CD14-positive monocyte (primary cell): ENCODE measurements around the gene PCDHB5. TPM values are rescaled to one million over a fixed set of nuclear protein-coding genes. Genes with fewer than 3 reads are reported as not detected.
"Not testable (repeated sequence)": the region's sequence is repeated elsewhere in the genome, so short reads cannot be mapped to it uniquely, and the experiment has no call there.

Experiments used
- DNase-seq, 3 donors: peaks; one replicate each; pipeline ENCODE4 v3.0.0-alpha.2; 2011 to 2022
- H2AFZ ChIP-seq: 2 replicates; pipeline ENCODE4 v1.6.0; 2012; ENCODE audit warnings: mild to moderate bottlenecking, low read depth, low read length, inconsistent platforms; ENCODE audit not compliant: insufficient read depth, poor library complexity, severe bottlenecking
- H3K27ac ChIP-seq, 2 donors: 1 replicate in 1 of 2; 2 replicates in 1 of 2; pipeline ENCODE4 v1.5.1; 2012 to 2013; ENCODE audit warnings: low read length in 2 of 2, control low read depth in 1 of 2, inconsistent platforms in 1 of 2, low read depth in 1 of 2, mild to moderate bottlenecking in 1 of 2
- H3K27me3 ChIP-seq, 2 donors: one replicate each; pipeline versions ENCODE4 v1.6.0 to v1.6.1; 2011 to 2013; ENCODE audit warnings: low read length in 2 of 2; ENCODE audit not compliant: control insufficient read depth in 2 of 2, insufficient read depth in 2 of 2
- H3K36me3 ChIP-seq, 2 donors: replicated peaks in 1 of 2; 1 replicate in 1 of 2; 2 replicates in 1 of 2; pipeline versions ENCODE4 v1.5.1 to v1.6.1; 2012 to 2013; ENCODE audit warnings: low read length in 2 of 2, control low read depth in 1 of 2, inconsistent platforms in 1 of 2, mild to moderate bottlenecking in 1 of 2; ENCODE audit not compliant: insufficient read depth in 2 of 2, control insufficient read depth in 1 of 2
- H3K4me1 ChIP-seq, 2 donors: 1 replicate in 1 of 2; 2 replicates in 1 of 2; pipeline versions ENCODE4 v1.5.1 to v1.6.1; 2012 to 2013; ENCODE audit warnings: low read length in 2 of 2, control low read depth in 1 of 2, inconsistent platforms in 1 of 2, mild to moderate bottlenecking in 1 of 2, moderate library complexity in 1 of 2; ENCODE audit not compliant: insufficient read depth in 2 of 2, control insufficient read depth in 1 of 2
- H3K4me2 ChIP-seq: replicated peaks from 2 replicates; pipeline ENCODE3; 2012; ENCODE audit warnings: low read length, moderate library complexity, mild to moderate bottlenecking; ENCODE audit not compliant: poor library complexity, severe bottlenecking; ENCODE audit errors: extremely low read depth
- H3K4me3 ChIP-seq, 3 experiments: fragments of 200-600 bp in 1 of 3; sonication (generic) in 1 of 3; replicated peaks in 1 of 3; 1 replicate in 2 of 3; 2 replicates in 1 of 3; pipeline ENCODE4 v1.5.1; 2011 to 2013; ENCODE audit warnings: low read length in 3 of 3, mild to moderate bottlenecking in 3 of 3, control low read depth in 2 of 3, low read depth in 2 of 3, inconsistent platforms in 1 of 3, moderate library complexity in 1 of 3
- H3K79me2 ChIP-seq: 2 replicates; pipeline ENCODE4 v1.6.0; 2012; ENCODE audit warnings: mild to moderate bottlenecking, control low read depth, inconsistent platforms, low read length, moderate library complexity; ENCODE audit not compliant: insufficient read depth
- H3K9ac ChIP-seq: 2 replicates; pipeline ENCODE4 v1.6.0; 2017; ENCODE audit warnings: low read length, mild to moderate bottlenecking; ENCODE audit not compliant: insufficient read depth, poor library complexity, severe bottlenecking
- H3K9me3 ChIP-seq, 2 donors: replicated peaks in 1 of 2; 1 replicate in 1 of 2; 2 replicates in 1 of 2; pipeline versions ENCODE4 v1.5.1 to v1.6.1; 2012 to 2013; ENCODE audit warnings: low read length in 2 of 2, control low read depth in 1 of 2; ENCODE audit not compliant: control insufficient read depth in 1 of 2, insufficient read depth in 1 of 2
- H4K20me1 ChIP-seq: 2 replicates; pipeline ENCODE4 v1.6.0; 2012; ENCODE audit warnings: mild to moderate bottlenecking, low read length, control low read depth, moderate library complexity; ENCODE audit not compliant: insufficient read depth
- H3K27ac Mint-ChIP-seq, 7 donors: one replicate each; pipeline ENCODE4 v1.8.0; 2020; ENCODE audit warnings: mild to moderate bottlenecking in 7 of 7, mixed read lengths in 7 of 7, moderate library complexity in 6 of 7, inconsistent platforms in 2 of 7
- H3K27me3 Mint-ChIP-seq, 3 donors: one replicate each; pipeline ENCODE4 v1.8.0; 2021 to 2022; ENCODE audit warnings: low read depth in 3 of 3, mild to moderate bottlenecking in 3 of 3, mixed read lengths in 3 of 3, moderate library complexity in 3 of 3, inconsistent platforms in 1 of 3
- H3K36me3 Mint-ChIP-seq, 2 donors: one replicate each; pipeline ENCODE4 v1.8.0; 2020; ENCODE audit warnings: mixed read lengths in 2 of 2, inconsistent platforms in 1 of 2, mild to moderate bottlenecking in 1 of 2
- H3K4me1 Mint-ChIP-seq: one replicate; pipeline ENCODE4 v1.8.0; 2020; ENCODE audit warnings: mild to moderate bottlenecking, mixed read lengths
- H3K4me3 Mint-ChIP-seq, 2 donors: one replicate each; pipeline ENCODE4 v1.8.0; 2020; ENCODE audit warnings: mild to moderate bottlenecking in 2 of 2, mixed read lengths in 2 of 2, moderate library complexity in 1 of 2
- H3K9me3 Mint-ChIP-seq, 7 donors: one replicate each; pipeline ENCODE4 v1.8.0; 2020 to 2022; ENCODE audit warnings: mixed read lengths in 7 of 7, mild to moderate bottlenecking in 6 of 7, moderate library complexity in 6 of 7, inconsistent platforms in 2 of 7
- WGBS: methylation state at CpG from one replicate; pipeline ENCODE4 v1.1.5; 2013; ENCODE audit warnings: missing lambda C conversion rate; ENCODE audit not compliant: insufficient coverage; 5-methylcytosine and 5-hydroxymethylcytosine counted together
- intact Hi-C, 2 donors: fragments of 100-400 bp; cut with micrococcal nuclease; formaldehyde crosslinking; loops; one replicate each; pipeline versions ENCODE4 v1.15.0 to v1.15.1; 2023
- polyA plus RNA-seq, 3 donors: library from polyadenylated mRNA; depleted of rRNA in 1 of 3; unstranded in 2 of 3; stranded (reverse) in 1 of 3; fragments of 300-500 nt in 2 of 3; fragments of >200 nt in 1 of 3; fragmentation: Illumina TruSeq in 2 of 3; gene quantifications; 1 replicate in 2 of 3; 2 replicates in 1 of 3; pipeline ENCODE4 v1.2.3, GENCODE V29; 2012 to 2021
- TF ChIP-seq, protein P1 (sequence below): fragments of 200-600 bp; IDR thresholded peaks from one replicate; pipeline ENCODE4 v1.8.0; 2022; ENCODE audit warnings: antibody characterized with exemption, mild to moderate bottlenecking

Gene PCDHB5
- polyA plus RNA-seq, 3 donors = not detected

DNA sequence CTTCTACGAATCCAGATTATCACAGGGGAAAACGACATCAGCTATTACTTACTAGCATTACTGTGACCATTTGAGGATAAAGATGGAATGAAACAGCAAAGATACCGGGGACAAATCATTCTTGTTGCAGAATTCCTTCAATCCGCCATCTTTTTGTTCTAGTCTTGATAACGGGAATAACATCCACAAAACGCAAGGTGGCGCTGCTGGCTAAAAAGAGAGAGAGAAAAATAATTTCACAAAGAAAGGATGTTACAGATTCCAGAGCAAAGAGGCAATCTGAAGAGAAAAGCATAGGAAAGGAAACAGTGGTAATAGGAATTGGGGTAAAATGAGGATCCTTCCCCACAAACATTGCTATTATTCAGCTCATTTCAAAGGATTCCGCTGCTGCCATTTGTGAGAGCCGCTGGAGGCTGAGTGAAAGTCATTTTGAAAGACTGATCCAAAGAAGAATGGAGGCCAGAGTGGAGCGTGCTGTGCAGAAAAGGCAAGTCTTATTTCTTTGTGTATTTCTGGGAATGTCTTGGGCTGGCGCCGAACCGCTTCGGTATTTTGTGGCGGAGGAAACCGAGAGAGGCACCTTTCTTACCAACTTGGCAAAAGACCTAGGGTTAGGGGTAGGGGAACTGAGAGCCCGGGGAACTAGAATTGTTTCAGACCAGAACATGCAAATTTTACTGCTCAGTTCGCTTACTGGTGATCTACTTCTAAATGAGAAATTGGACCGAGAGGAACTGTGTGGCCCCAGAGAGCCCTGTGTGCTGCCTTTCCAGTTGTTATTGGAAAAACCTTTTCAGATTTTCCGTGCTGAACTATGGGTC, 37.6 kb downstream of the PCDHB5 start, which contains the start of gene PCDHB7:
Gene PCDHB7, plus strand, starts transcription at position 264 of the 824 bp plus-strand sequence. Its CDS starts 192 bp downstream, at position 456.
- H3K9me3 ChIP-seq = peaks cover 27 to 54% of the 10 kb centered on the region in 2 donors
- H4K20me1 ChIP-seq = no peaks in the 10 kb centered on the region
- H3K36me3 Mint-ChIP-seq = peaks cover 0 to 2% of the 10 kb centered on the region in 2 donors
- H3K27me3 Mint-ChIP-seq = peaks cover 0 to 16% (median 7%) of the 10 kb centered on the region in 3 donors
- H3K36me3 ChIP-seq = no peaks in the 10 kb centered on the region
- H3K27ac ChIP-seq = no peak within 1 kb of the TSS
- H3K9ac ChIP-seq = no peak within 1 kb of the TSS
- no peak within 1 kb of the TSS for H3K4me3 ChIP-seq
- WGBS = 49% methylated on average over 13 of the region's 20 CpGs
- intact Hi-C loops = no loop called here
- H3K27ac Mint-ChIP-seq = no peak within 1 kb of the TSS
- H2AFZ ChIP-seq = no peak within 1 kb of the TSS
- TF ChIP-seq, protein P1, sequence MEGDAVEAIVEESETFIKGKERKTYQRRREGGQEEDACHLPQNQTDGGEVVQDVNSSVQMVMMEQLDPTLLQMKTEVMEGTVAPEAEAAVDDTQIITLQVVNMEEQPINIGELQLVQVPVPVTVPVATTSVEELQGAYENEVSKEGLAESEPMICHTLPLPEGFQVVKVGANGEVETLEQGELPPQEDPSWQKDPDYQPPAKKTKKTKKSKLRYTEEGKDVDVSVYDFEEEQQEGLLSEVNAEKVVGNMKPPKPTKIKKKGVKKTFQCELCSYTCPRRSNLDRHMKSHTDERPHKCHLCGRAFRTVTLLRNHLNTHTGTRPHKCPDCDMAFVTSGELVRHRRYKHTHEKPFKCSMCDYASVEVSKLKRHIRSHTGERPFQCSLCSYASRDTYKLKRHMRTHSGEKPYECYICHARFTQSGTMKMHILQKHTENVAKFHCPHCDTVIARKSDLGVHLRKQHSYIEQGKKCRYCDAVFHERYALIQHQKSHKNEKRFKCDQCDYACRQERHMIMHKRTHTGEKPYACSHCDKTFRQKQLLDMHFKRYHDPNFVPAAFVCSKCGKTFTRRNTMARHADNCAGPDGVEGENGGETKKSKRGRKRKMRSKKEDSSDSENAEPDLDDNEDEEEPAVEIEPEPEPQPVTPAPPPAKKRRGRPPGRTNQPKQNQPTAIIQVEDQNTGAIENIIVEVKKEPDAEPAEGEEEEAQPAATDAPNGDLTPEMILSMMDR = peak; percentile 10
- H3K4me1 Mint-ChIP-seq = no peaks in the 10 kb centered on the region
- peaks cover 20 to 44% (median 33%) of the 10 kb centered on the region in 7 donors for H3K9me3 Mint-ChIP-seq
- peaks cover 5 to 9% of the 10 kb centered on the region in 2 donors for H3K27me3 ChIP-seq
- DNase-seq = no peak
- no peaks in the 10 kb centered on the region for H3K79me2 ChIP-seq
- H3K4me3 Mint-ChIP-seq = no peak within 1 kb of the TSS
- no peaks in the 10 kb centered on the region for H3K4me1 ChIP-seq
- no peak within 1 kb of the TSS for H3K4me2 ChIP-seq

DNA sequence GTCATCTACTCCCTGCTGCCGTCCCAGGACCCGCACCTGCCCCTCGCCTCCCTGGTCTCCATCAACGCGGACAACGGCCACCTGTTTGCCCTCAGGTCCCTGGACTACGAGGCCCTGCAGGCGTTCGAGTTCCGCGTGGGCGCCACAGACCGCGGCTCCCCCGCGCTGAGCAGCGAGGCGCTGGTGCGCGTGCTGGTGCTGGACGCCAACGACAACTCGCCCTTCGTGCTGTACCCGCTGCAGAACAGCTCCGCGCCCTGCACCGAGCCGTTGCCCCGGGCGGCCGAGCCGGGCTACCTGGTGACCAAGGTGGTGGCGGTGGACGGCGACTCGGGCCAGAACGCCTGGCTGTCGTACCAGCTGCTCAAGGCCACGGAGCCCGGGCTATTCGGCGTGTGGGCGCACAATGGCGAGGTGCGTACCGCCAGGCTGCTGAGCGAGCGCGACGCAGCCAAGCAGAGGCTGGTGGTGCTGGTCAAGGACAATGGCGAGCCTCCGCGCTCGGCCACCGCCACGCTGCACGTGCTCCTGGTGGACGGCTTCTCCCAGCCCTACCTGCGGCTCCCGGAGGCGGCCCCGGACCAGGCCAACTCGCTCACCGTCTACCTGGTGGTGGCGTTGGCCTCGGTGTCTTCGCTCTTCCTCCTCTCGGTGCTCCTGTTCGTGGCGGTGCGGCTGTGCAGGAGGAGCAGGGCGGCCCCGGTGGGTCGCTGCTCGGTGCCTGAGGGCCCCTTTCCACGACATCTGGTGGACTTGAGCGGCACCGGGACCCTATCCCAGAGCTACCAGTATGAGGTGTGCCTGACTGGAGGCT, 39.5 kb downstream of the PCDHB5 start:
- H3K4me2 ChIP-seq, intact Hi-C loops, H3K9ac ChIP-seq, DNase-seq, H3K4me1 ChIP-seq, H3K4me1 Mint-ChIP-seq, H2AFZ ChIP-seq, H3K27ac Mint-ChIP-seq, H3K36me3 Mint-ChIP-seq, H3K27ac ChIP-seq, H3K79me2 ChIP-seq, H3K4me3 ChIP-seq, H3K27me3 ChIP-seq, H4K20me1 ChIP-seq, H3K36me3 ChIP-seq: not testable (repeated sequence)
- Mint-ChIP-seq H3K9me3 (peaks cover 20 to 32% (median 29%) of the 10 kb centered on the region in 7 donors), H3K27me3 (peaks cover 0 to 16% (median 7%) of the 10 kb centered on the region in 3 donors), H3K4me3 (peak overlapping the region in 1 of 2 donors; percentile 6)
- 39% methylated on average over 56 of the region's 79 CpGs for whole genome bisulfite sequencing
- peaks cover 39 to 66% of the 10 kb centered on the region in 2 donors for H3K9me3 ChIP-seq
